Transverse colon (tissue), 4 donors: ENCODE measurements around the gene IL9. TPM values are rescaled to one million over a fixed set of nuclear protein-coding genes. Genes with fewer than 3 reads are reported as not detected.

Experiments
- DNase-seq: peaks from one replicate; pipeline ENCODE4 v3.0.0-alpha.2; 2019
- H3K27ac ChIP-seq, 4 donors: fragments of 200-600 bp; sonication (generic); 2 replicates each; pipeline ENCODE4 v1.5.1; 2016 to 2018; ENCODE audit warnings: inconsistent platforms in 4 of 4
- H3K27me3 ChIP-seq: fragments of 200-600 bp; sonication (generic); 2 replicates; pipeline ENCODE4 v1.5.1; 2017; ENCODE audit warnings: inconsistent platforms
- H3K36me3 ChIP-seq, 4 donors: fragments of 200-600 bp; sonication (generic); 2 replicates each; pipeline ENCODE4 v1.5.1; 2017 to 2019; ENCODE audit warnings: inconsistent platforms in 4 of 4
- H3K4me1 ChIP-seq, 4 donors: fragments of 200-600 bp; sonication (generic); 2 replicates each; pipeline ENCODE4 v1.5.1; 2017 to 2020; ENCODE audit warnings: inconsistent platforms in 4 of 4
- H3K4me3 ChIP-seq, 4 donors: fragments of 200-600 bp; sonication (generic); 1 replicate in 1 of 4; 2 replicates in 3 of 4; pipeline versions ENCODE4 v1.5.1 to v1.6.1; 2017 to 2019; ENCODE audit warnings: inconsistent platforms in 4 of 4
- H3K9me3 ChIP-seq, 2 donors: fragments of 200-600 bp; sonication (generic); 2 replicates each; pipeline ENCODE4 v1.5.1; 2017 to 2019; ENCODE audit warnings: inconsistent platforms in 2 of 2
- EP300 ChIP-seq: sonication (generic); formaldehyde crosslinking; IDR thresholded peaks from one replicate; pipeline ENCODE4 v1.6.1; 2017; ENCODE audit warnings: antibody characterized with exemption, low read depth
- POLR2A ChIP-seq: fragments of 450-650 bp; IDR thresholded peaks from one replicate; pipeline ENCODE4 v1.6.1; 2016; ENCODE audit warnings: antibody characterized with exemption, mild to moderate bottlenecking, moderate library complexity
- POLR2AphosphoS5 ChIP-seq, 3 donors: sonication (generic); formaldehyde crosslinking; IDR thresholded peaks; one replicate each; pipeline ENCODE4 v1.6.1; 2016; ENCODE audit warnings: antibody characterized with exemption in 3 of 3
- WGBS, 2 donors: methylation state at CpG; one replicate each; pipeline ENCODE4 v1.1.5; 2018; ENCODE audit warnings: low coverage in 1 of 2; 5-methylcytosine and 5-hydroxymethylcytosine counted together
- in situ Hi-C, 4 donors: fragments of 200-750 bp; cut with MboI; loops; one replicate each; pipeline versions ENCODE4 v1.15.0 to v1.15.1; 2017; ENCODE audit warnings: low sequenced_read_pairs in 3 of 4, low pct_ligation_motif_present in 1 of 4, low pct_unique_long_range_greater_than_20kb in 1 of 4
- intact Hi-C: fragments of 100-400 bp; cut with DNase I; formaldehyde crosslinking; loops from one replicate; pipeline ENCODE4 v1.15.1; 2023; ENCODE audit warnings: low total_unique reads
- total RNA-seq, 4 donors: library from RNA; depleted of rRNA; stranded (reverse); fragments of >200 nt; gene quantifications; one replicate each; pipeline ENCODE4 v1.1.0, GENCODE V29; 2016
- TF ChIP-seq, protein P1 (sequence below), 5 experiments: fragments of 200-600 bp in 3 of 5; fragments of 450-650 bp in 2 of 5; sonication (generic) in 3 of 5; IDR thresholded peaks; 1 replicate in 2 of 5; 2 replicates in 3 of 5; pipeline ENCODE4 v1.5.1; 2016 to 2017; ENCODE audit warnings: antibody characterized with exemption in 5 of 5, inconsistent platforms in 3 of 5, mild to moderate bottlenecking in 2 of 5, moderate library complexity in 1 of 5

IL9 gene
- total RNA-seq, 4 donors from 2014 or later = not detected

DNA sequence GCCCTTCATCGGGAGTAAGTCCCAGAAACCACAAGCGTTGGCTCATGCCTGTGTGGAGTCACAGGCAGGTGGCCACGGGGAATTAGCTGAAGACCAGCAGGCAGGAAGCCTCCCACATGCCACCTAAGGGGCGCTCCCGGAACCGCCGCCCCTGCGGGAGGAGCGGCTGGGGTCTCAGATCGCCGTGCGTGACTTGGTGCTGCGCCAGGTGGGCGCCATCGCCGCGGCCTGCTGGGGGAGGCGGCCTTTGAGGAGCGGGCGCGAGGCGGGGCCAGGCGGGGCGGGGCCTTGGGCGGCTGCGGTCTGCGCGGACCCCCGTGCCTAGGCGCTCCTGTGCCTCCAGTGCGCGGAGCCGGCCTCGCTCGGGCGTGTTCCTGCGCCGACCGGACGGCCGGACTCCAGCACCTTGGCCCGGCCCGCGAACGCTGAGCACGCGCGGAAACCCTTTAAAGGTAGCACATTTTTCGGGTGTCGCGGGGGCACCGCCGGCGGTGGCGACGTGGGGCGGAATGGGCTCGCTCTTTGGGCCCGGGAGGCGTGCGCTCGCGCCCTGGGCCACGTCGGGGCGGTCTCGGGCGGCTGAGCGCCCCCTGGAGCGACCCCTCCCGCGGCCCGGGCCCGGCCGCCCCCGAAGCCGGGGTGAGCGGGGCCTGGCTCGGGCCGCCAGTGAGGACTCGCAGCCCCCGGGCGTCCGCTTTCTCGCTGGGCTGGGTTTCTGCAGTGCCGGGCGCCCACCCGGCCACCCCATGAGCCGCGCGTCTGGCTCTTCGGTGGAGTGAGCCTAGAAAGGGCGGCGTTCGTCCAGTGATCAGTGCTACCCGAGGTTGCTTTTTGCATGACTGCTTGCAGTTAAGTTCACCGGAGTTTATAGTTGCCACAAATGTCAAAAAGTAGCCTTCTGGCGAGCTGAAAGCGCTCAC, 34.6 kb upstream of the IL9 start:
- intact Hi-C loops = no loop called here

DNA sequence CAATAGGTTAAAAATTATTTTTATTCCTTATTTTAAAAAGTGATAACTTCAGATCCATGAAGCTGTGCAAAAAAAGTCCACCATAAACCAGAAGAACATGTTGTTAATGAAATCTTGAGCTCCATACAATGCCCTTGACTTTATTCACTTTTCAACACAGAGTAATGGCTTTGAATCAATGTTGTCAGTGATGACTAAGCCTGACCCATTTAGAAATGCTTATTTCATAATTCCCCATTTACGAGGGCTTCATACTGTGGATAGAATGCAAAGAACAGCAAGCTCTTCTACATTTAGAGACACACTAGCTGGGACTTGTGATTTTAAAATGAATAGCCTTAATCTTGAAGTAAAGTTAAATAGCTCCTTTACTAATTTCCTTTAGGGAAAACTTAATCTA, 25.7 kb upstream of the IL9 start:
- in situ Hi-C loops = no loop called here
- intact Hi-C loops = no loop called here
- H3K9me3 ChIP-seq = no peaks in the 10 kb centered on the region
- no peaks in the 10 kb centered on the region for H3K4me1 ChIP-seq
- DNase-seq = no peak
- TF ChIP-seq EP300 (no peak), POLR2A (no peak), POLR2AphosphoS5 (IDR thresholded peaks at IDR 0.05) (no peak)
- TF ChIP-seq, protein P1, sequence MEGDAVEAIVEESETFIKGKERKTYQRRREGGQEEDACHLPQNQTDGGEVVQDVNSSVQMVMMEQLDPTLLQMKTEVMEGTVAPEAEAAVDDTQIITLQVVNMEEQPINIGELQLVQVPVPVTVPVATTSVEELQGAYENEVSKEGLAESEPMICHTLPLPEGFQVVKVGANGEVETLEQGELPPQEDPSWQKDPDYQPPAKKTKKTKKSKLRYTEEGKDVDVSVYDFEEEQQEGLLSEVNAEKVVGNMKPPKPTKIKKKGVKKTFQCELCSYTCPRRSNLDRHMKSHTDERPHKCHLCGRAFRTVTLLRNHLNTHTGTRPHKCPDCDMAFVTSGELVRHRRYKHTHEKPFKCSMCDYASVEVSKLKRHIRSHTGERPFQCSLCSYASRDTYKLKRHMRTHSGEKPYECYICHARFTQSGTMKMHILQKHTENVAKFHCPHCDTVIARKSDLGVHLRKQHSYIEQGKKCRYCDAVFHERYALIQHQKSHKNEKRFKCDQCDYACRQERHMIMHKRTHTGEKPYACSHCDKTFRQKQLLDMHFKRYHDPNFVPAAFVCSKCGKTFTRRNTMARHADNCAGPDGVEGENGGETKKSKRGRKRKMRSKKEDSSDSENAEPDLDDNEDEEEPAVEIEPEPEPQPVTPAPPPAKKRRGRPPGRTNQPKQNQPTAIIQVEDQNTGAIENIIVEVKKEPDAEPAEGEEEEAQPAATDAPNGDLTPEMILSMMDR (IDR thresholded peaks at IDR 0.05) = no peak
- peaks cover 58% of the 10 kb centered on the region for H3K27me3 ChIP-seq
- 26 to 54% methylated on average over 1 of the region's 1 CpG for WGBS, 2 donors
- H3K27ac ChIP-seq = no peak overlapping the region
- no peaks in the 10 kb centered on the region for H3K36me3 ChIP-seq
- H3K4me3 ChIP-seq = no peak overlapping the region

More for the DNA sequence above, 34.6 kb upstream of the IL9 start:
- Histone ChIP-seq H3K27ac (no peak overlapping the region), H3K36me3 (no peaks in the 10 kb centered on the region), H3K27me3 (peaks cover 89% of the 10 kb centered on the region), H3K9me3 (no peaks in the 10 kb centered on the region), H3K4me3 (peak overlapping the region in 2 of 4 donors; percentile 27 to 41), H3K4me1 (peaks cover 0 to 10% (median 9%) of the 10 kb centered on the region in 4 donors)
- 14 to 26% methylated on average over 4 to 68 of the region's 99 CpGs for WGBS, 2 donors
- in situ Hi-C loops = loop anchor here in 1 of 4 donors (25.0 kb wide), 1 partner anchor 132 kb away; no protein-coding TSS in a partner anchor
- DNase-seq = no peak
- TF ChIP-seq POLR2A (no peak), POLR2AphosphoS5 (IDR thresholded peaks at IDR 0.05) (no peak), EP300 (no peak)
- TF ChIP-seq, protein P1 (IDR thresholded peaks at IDR 0.05) = no peak

DNA sequence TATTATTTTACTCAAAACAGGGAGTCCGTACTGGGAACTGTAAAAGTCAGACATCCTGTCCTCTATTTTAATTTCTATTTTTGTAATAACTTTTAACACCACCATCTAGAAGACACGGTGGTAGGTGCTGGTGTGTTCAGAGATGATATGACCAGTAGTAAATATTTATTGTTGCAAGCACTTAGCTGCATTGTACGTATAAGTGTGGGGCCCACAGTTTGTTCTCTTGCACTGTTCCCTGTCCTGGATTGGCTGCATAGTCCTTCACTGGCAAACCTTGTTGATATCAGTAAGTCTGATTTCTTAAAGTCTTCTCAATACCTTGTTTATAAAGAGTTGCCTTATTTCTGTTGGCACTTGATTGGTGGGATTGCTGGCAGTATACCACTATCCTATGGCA, 24.6 kb upstream of the IL9 start:
- no peak overlapping the region for H3K4me3 ChIP-seq
- TF ChIP-seq, protein P1 (IDR thresholded peaks at IDR 0.05) = no peak
- no peak for TF ChIP-seq EP300
- TF ChIP-seq POLR2AphosphoS5 (IDR thresholded peaks at IDR 0.05) = no peak
- TF ChIP-seq POLR2A = no peak
- 48 to 59% methylated on average over 3 of the region's 3 CpGs for WGBS, 2 donors
- intact Hi-C loops = no loop called here
- no peaks in the 10 kb centered on the region for H3K4me1 ChIP-seq
- H3K27ac ChIP-seq = no peak overlapping the region
- in situ Hi-C loops = no loop called here
- no peaks in the 10 kb centered on the region for H3K36me3 ChIP-seq
- DNase-seq = no peak
- H3K9me3 ChIP-seq = no peaks in the 10 kb centered on the region
- peaks cover 58% of the 10 kb centered on the region for H3K27me3 ChIP-seq

DNA sequence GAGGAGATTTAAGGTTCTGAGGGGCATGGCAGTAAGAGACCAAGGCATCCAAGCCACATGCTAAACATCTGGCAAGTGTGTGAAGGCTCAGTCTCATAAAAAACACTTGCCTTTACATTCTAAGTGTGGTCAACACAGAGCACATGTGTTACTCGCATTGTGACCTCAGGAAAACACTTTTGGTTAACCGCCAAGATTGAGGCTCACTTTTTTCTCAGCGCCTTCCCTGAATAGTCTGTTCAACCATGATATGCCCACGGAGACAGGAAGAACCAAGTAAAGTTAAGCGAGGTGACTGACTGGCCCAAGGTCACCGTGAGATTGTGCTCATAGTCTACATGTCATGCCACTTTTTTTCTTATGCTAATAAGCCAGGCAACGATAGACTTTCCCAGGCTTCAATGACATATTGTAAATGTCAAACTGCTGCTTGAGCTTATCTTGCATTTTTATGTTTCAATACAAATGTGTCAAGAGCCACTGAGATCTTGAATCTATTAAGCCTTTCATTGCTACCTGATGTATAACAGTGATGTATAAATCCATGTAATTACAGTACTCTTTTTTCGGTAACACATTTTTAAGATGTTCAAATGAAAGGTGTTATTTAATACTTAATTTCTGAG, 21.1 kb upstream of the IL9 start:
- H3K27me3 ChIP-seq = peaks cover 46% of the 10 kb centered on the region
- DNase-seq = no peak
- H3K4me3 ChIP-seq = no peak overlapping the region
- H3K4me1 ChIP-seq = no peaks in the 10 kb centered on the region
- in situ Hi-C loops = no loop called here
- H3K27ac ChIP-seq = no peak overlapping the region
- intact Hi-C loops = no loop called here
- TF ChIP-seq EP300 = no peak
- TF ChIP-seq, protein P1 (IDR thresholded peaks at IDR 0.05) = no peak
- TF ChIP-seq POLR2AphosphoS5 (IDR thresholded peaks at IDR 0.05) = no peak
- no peak for TF ChIP-seq POLR2A
- WGBS, 2 donors = 60 to 73% methylated on average over 8 of the region's 8 CpGs
- no peaks in the 10 kb centered on the region for H3K36me3 ChIP-seq
- H3K9me3 ChIP-seq = no peaks in the 10 kb centered on the region
